ENCODE results near the gene GPR137.

The GPR137 gene

GRCh38 chr11:64281957-64282770, 3.5 kb upstream of the GPR137 start:
- TF ChIP-seq CTCF (IDR thresholded peaks at IDR 0.05; ENCODE audit: low read depth, low read length), result no peak
- H3K4me3 ChIP-seq (replicated peaks in 1 of 2; ENCODE audit: low read depth in 2 of 2, low read length in 2 of 2), result no peak overlapping the region
- DNase-seq (ENCODE audit: low read depth in 2 of 2), result no peak

GRCh38 chr11:64283092-64283491, 2.6 kb upstream of the GPR137 start:
- no peak for TF ChIP-seq CTCF (IDR thresholded peaks at IDR 0.05; ENCODE audit: low read depth, low read length)
- H3K4me3 ChIP-seq (replicated peaks in 1 of 2; ENCODE audit: low read depth in 2 of 2, low read length in 2 of 2), result peak overlapping the region in 1 of 2 donors; percentile 4
- no peak for DNase-seq (ENCODE audit: low read depth in 2 of 2)

- H3K4me3 ChIP-seq (replicated peaks in 1 of 2; ENCODE audit: low read depth in 2 of 2, low read length in 2 of 2), result peak within 1 kb of the TSS; percentile 76 to 80
- DNase-seq (ENCODE audit: low read depth in 2 of 2), result peak; percentile 93 to 94
- TF ChIP-seq CTCF (IDR thresholded peaks at IDR 0.05; ENCODE audit: low read depth, low read length), result no peak
These were observed 1.3 kb upstream of the GPR137 start, which contains the start of gene BAD for GRCh38 chr11:64284048-64284961. TSS of gene BAD (minus strand) at chr11:64284665. CDS start at chr11:64284368, 297 bp downstream.

- peak overlapping the region; percentile 68 to 80 for H3K4me3 ChIP-seq (replicated peaks in 1 of 2; ENCODE audit: low read depth in 2 of 2, low read length in 2 of 2)
- no peak for TF ChIP-seq CTCF (IDR thresholded peaks at IDR 0.05; ENCODE audit: low read depth, low read length)
- DNase-seq (ENCODE audit: low read depth in 2 of 2), result no peak
These were observed 495 bp downstream of the GPR137 start for GRCh38 chr11:64285885-64286800.

- no peak for TF ChIP-seq CTCF (IDR thresholded peaks at IDR 0.05; ENCODE audit: low read depth, low read length)
- DNase-seq (ENCODE audit: low read depth in 2 of 2), result no peak
- no peak overlapping the region for H3K4me3 ChIP-seq (replicated peaks in 1 of 2; ENCODE audit: low read depth in 2 of 2, low read length in 2 of 2)
These were observed 1.1 kb downstream of the GPR137 start for GRCh38 chr11:64286801-64287159.
